ENCODE measurements around the gene GGNBP2. TPM values are rescaled to one million over a fixed set of nuclear protein-coding genes. Genes with fewer than 3 reads are reported as not detected.

GGNBP2 gene
- total and polyA plus RNA-seq, 2 donors from 2014 or later: 43.0 to 86.8 TPM

GRCh38 chr17:36592316-36592715, 47.6 kb downstream of the GGNBP2 start:
- no peak for TF ChIP-seq CTCF (IDR thresholded peaks at IDR 0.05; ENCODE audit: borderline replicate concordance, extremely low read depth, insufficient read depth)
- Histone ChIP-seq H3K4me3 (ENCODE audit: low read length in 3 of 3) (peak overlapping the region; percentile 8 to 69 (median 57)), H3K9ac (ENCODE audit: low read length in 3 of 3) (peak overlapping the region in 1 of 3 donors; percentile 67), H3K27ac (ENCODE audit: low read depth in 2 of 2, low read length in 2 of 2) (peak overlapping the region in 1 of 2 donors; percentile 3), H3K9me3 (ENCODE audit: control insufficient read depth in 2 of 3, insufficient read depth in 1 of 3, low read length in 3 of 3) (no peaks in the 10 kb centered on the region), H3K36me3 (ENCODE audit: control insufficient read depth in 2 of 3, insufficient read depth in 3 of 3, low read length in 3 of 3) (peaks cover 0 to 15% (median under 1%) of the 10 kb centered on the region in 3 donors), H3K4me1 (ENCODE audit: control insufficient read depth in 2 of 3, insufficient read depth in 2 of 3, low read depth in 1 of 3, low read length in 3 of 3) (peaks cover 0 to 21% (median 14%) of the 10 kb centered on the region in 3 donors), H3K27me3 (ENCODE audit: control insufficient read depth, insufficient read depth, low read length) (no peaks in the 10 kb centered on the region)
- DNase-seq: peak; percentile 42 to 83 (median 71)
- no peak for FAIRE-seq
- intact Hi-C loops (cut with DNase I): no loop called here

GRCh38 chr17:36592716-36593321, 48.1 kb downstream of the GGNBP2 start:
- FAIRE-seq (no peak), DNase-seq (no peak)
- H3K27me3 ChIP-seq (ENCODE audit: control insufficient read depth, insufficient read depth, low read length): no peaks in the 10 kb centered on the region
- H3K9ac ChIP-seq (ENCODE audit: low read length in 3 of 3): peak overlapping the region in 2 of 3 donors; percentile 18 to 67
- no peaks in the 10 kb centered on the region for H3K9me3 ChIP-seq (ENCODE audit: control insufficient read depth in 2 of 3, insufficient read depth in 1 of 3, low read length in 3 of 3)
- TF ChIP-seq CTCF (IDR thresholded peaks at IDR 0.05; ENCODE audit: borderline replicate concordance, extremely low read depth, insufficient read depth): no peak
- peaks cover 0 to 21% (median 14%) of the 10 kb centered on the region in 3 donors for H3K4me1 ChIP-seq (ENCODE audit: control insufficient read depth in 2 of 3, insufficient read depth in 2 of 3, low read depth in 1 of 3, low read length in 3 of 3)
- intact Hi-C loops (cut with DNase I): no loop called here
- peak overlapping the region; percentile 34 to 69 (median 57) for H3K4me3 ChIP-seq (ENCODE audit: low read length in 3 of 3)
- peaks cover 0 to 11% (median 0%) of the 10 kb centered on the region in 3 donors for H3K36me3 ChIP-seq (ENCODE audit: control insufficient read depth in 2 of 3, insufficient read depth in 3 of 3, low read length in 3 of 3)
- peak overlapping the region in 1 of 2 donors; percentile 3 for H3K27ac ChIP-seq (ENCODE audit: low read depth in 2 of 2, low read length in 2 of 2)

- DNase-seq (peak in 1 of 5 donors; percentile 14), FAIRE-seq (no peak)
- Histone ChIP-seq H3K27me3 (ENCODE audit: control insufficient read depth, insufficient read depth, low read length) (no peaks in the 10 kb centered on the region), H3K4me1 (ENCODE audit: control insufficient read depth in 2 of 3, insufficient read depth in 2 of 3, low read depth in 1 of 3, low read length in 3 of 3) (peaks cover 0 to 21% (median 14%) of the 10 kb centered on the region in 3 donors), H3K9ac (ENCODE audit: low read length in 3 of 3) (no peak overlapping the region), H3K9me3 (ENCODE audit: control insufficient read depth in 2 of 3, insufficient read depth in 1 of 3, low read length in 3 of 3) (no peaks in the 10 kb centered on the region), H3K4me3 (ENCODE audit: low read length in 3 of 3) (no peak overlapping the region), H3K27ac (ENCODE audit: low read depth in 2 of 2, low read length in 2 of 2) (no peak overlapping the region), H3K36me3 (ENCODE audit: control insufficient read depth in 2 of 3, insufficient read depth in 3 of 3, low read length in 3 of 3) (peaks cover 0 to 8% (median 0%) of the 10 kb centered on the region in 3 donors)
- no peak for TF ChIP-seq CTCF (IDR thresholded peaks at IDR 0.05; ENCODE audit: borderline replicate concordance, extremely low read depth, insufficient read depth)
- intact Hi-C loops (cut with DNase I): no loop called here
Measured at GRCh38 chr17:36593656-36594316, 49.1 kb downstream of the GGNBP2 start.
